HCT116 (cell line): ENCODE results near the gene ATP8B3. TPM values are rescaled to one million over a fixed set of nuclear protein-coding genes. Genes with fewer than 3 reads are reported as not detected.

Experiments
- ATAC-seq: fragments of 200-7000 bp; cut with Tn5 transposase; 2 replicates; pipeline ENCODE4 v1.9.1; 2020; ENCODE audit warnings: mild to moderate bottlenecking, moderate library complexity
- BruUV-seq: library from RNA; stranded (reverse); fragments of 400-500 nt; replicated peaks from 2 replicates; lab custom pipeline; 2021; lab: Mats Ljungman, UMichigan
- CTCF ChIA-PET: fragments of 300-600 bp; sonication (Branson Sonifier 250); formaldehyde crosslinking; loops from one replicate; lab custom pipeline; 2021; ENCODE audit warnings: antibody characterized with exemption; lab: Charles Lee
- POLR2A ChIA-PET: fragments of 300-600, 350-600 bp; sonication (Branson Sonifier 250); formaldehyde crosslinking; loops from one replicate; lab custom pipeline; 2021; ENCODE audit warnings: antibody characterized with exemption; lab: Charles Lee
- RAD21 ChIA-PET, 2 experiments: fragments of 300-600 bp; sonication (Branson Sonifier 250); formaldehyde crosslinking; loops; one replicate each; lab custom pipeline; 2023; ENCODE audit warnings: low total read pairs in 2 of 2; ENCODE audit not compliant: uncharacterized antibody in 2 of 2, unreplicated experiment in 2 of 2, low non-redundant PET in 1 of 2; lab: Charles Lee
- DNase-seq: peaks from one replicate; pipeline ENCODE4 v3.0.0-alpha.2; 2010; ENCODE audit warnings: low read depth, low spot score
- H2AFZ ChIP-seq: fragments of 200-600 bp; shearing (Covaris generic), sonication (generic); 2 replicates; pipeline ENCODE4 v1.6.1; 2017; ENCODE audit warnings: low read depth, mixed run types, mixed read lengths, antibody characterized with exemption, low read length; ENCODE audit not compliant: poor library complexity, severe bottlenecking
- H3K27ac ChIP-seq: 2 replicates; pipeline ENCODE4 v1.5.1; 2012; ENCODE audit warnings: low read depth, low read length
- H3K27me3 ChIP-seq: fragments of 200-600 bp; sonication (generic); 2 replicates; pipeline ENCODE4 v1.6.1; 2016; ENCODE audit warnings: mixed run types, low read length, mixed read lengths; ENCODE audit not compliant: insufficient read depth
- H3K36me3 ChIP-seq, 2 experiments: fragments of 200-500 bp in 1 of 2; fragments of 200-600 bp in 1 of 2; sonication (Bioruptor generic) in 1 of 2; sonication (generic) in 1 of 2; 2 replicates each; pipeline versions ENCODE4 v1.5.1 to v1.6.1; 2014 to 2016; ENCODE audit warnings: low read length in 2 of 2, inconsistent platforms in 1 of 2, mixed read lengths in 1 of 2, mixed run types in 1 of 2; ENCODE audit not compliant: insufficient read depth in 2 of 2, control insufficient read depth in 1 of 2
- H3K4me1 ChIP-seq, 2 experiments: fragments of 200-600 bp in 1 of 2; sonication (generic) in 1 of 2; 2 replicates each; pipeline versions ENCODE4 v1.5.1 to v1.6.1; 2012 to 2017; ENCODE audit warnings: low read length in 2 of 2, inconsistent platforms in 1 of 2, mild to moderate bottlenecking in 1 of 2, mixed read lengths in 1 of 2, mixed run types in 1 of 2, moderate library complexity in 1 of 2; ENCODE audit not compliant: insufficient read depth in 2 of 2, control insufficient read depth in 1 of 2
- H3K4me2 ChIP-seq: fragments of 200-600 bp; sonication (generic); 2 replicates; pipeline ENCODE4 v1.6.1; 2017; ENCODE audit warnings: mixed run types, low read length, mixed read lengths
- H3K4me3 ChIP-seq, 2 experiments: fragments of 200-600 bp in 1 of 2; sonication (generic) in 1 of 2; replicated peaks in 1 of 2; 2 replicates each; pipeline ENCODE4 v1.5.1; 2011 to 2016; ENCODE audit warnings: low read length in 2 of 2, control low read depth in 1 of 2, low read depth in 1 of 2, mild to moderate bottlenecking in 1 of 2, mixed read lengths in 1 of 2, mixed run types in 1 of 2
- H3K79me2 ChIP-seq: fragments of 200-600 bp; sonication (generic); 2 replicates; pipeline ENCODE4 v1.6.1; 2017; ENCODE audit warnings: mild to moderate bottlenecking, mixed run types, low read length, moderate library complexity, mixed read lengths; ENCODE audit not compliant: insufficient read depth
- H3K9ac ChIP-seq: fragments of 200-600 bp; sonication (generic); 2 replicates; pipeline ENCODE4 v1.6.1; 2016; ENCODE audit warnings: low read length, mixed read lengths
- H3K9me2 ChIP-seq: fragments of 200-600 bp; sonication (generic), shearing (Covaris generic); 2 replicates; pipeline ENCODE4 v1.6.1; 2017; ENCODE audit warnings: mixed run types, mild to moderate bottlenecking, moderate library complexity; ENCODE audit not compliant: insufficient read depth
- H3K9me3 ChIP-seq, 2 experiments: fragments of 200-500 bp in 1 of 2; fragments of 200-600 bp in 1 of 2; sonication (Bioruptor generic) in 1 of 2; sonication (generic) in 1 of 2; 2 replicates each; pipeline ENCODE4 v1.6.1; 2014 to 2017; ENCODE audit warnings: low read length in 2 of 2, mixed read lengths in 2 of 2, inconsistent platforms in 1 of 2, low read depth in 1 of 2, mild to moderate bottlenecking in 1 of 2, mixed run types in 1 of 2, moderate library complexity in 1 of 2; ENCODE audit not compliant: control insufficient read depth in 1 of 2, insufficient read depth in 1 of 2
- H4K20me1 ChIP-seq: fragments of 200-600 bp; sonication (generic), shearing (Covaris generic); 2 replicates; pipeline ENCODE4 v1.6.1; 2017; ENCODE audit warnings: mixed run types, mild to moderate bottlenecking, moderate library complexity; ENCODE audit not compliant: insufficient read depth
- EZH2 ChIP-seq: fragments of 200-600 bp; sonication (generic); IDR thresholded peaks from 2 replicates; pipeline ENCODE4 v1.6.1; 2017; ENCODE audit warnings: antibody characterized with exemption, mixed run types
- EZH2phosphoT487 ChIP-seq: fragments of 200-600 bp; IDR thresholded peaks from 2 replicates; pipeline ENCODE4 v1.6.1; 2018; ENCODE audit warnings: antibody characterized with exemption, borderline replicate concordance
- POLR2AphosphoS5 ChIP-seq: IDR thresholded peaks from 2 replicates; pipeline ENCODE4 v1.6.1; 2011; ENCODE audit warnings: mild to moderate bottlenecking, low read depth, low read length, moderate library complexity
- SIN3A ChIP-seq: IDR thresholded peaks from 2 replicates; pipeline ENCODE4 v1.6.1; 2012; ENCODE audit warnings: low read depth
- ZNF274 ChIP-seq: fragments of 200-500 bp; sonication (Bioruptor generic); IDR thresholded peaks from 2 replicates; pipeline ENCODE4 v1.6.1; 2014; ENCODE audit warnings: mild to moderate bottlenecking, low read depth, low read length, inconsistent platforms
- intact Hi-C: fragments of 100-400 bp; cut with micrococcal nuclease; formaldehyde crosslinking; loops from 2 replicates; pipeline ENCODE4 v1.10.0; 2022
- total RNA-seq: library from RNA; stranded (reverse); gene quantifications from one replicate; pipeline ENCODE4 v1.2.1, GENCODE V29; 2021; ENCODE audit not compliant: unreplicated experiment
- TF ChIP-seq, protein P1 (sequence below), 3 experiments: fragments of 200-600 bp in 1 of 3; sonication (generic) in 1 of 3; IDR thresholded peaks in 2 of 3; conservative IDR thresholded peaks in 1 of 3; 2 replicates each; pipeline ENCODE4 v1.5.1; 2012 to 2017; ENCODE audit warnings: low read depth in 2 of 3, low read length in 2 of 3, antibody characterized with exemption in 1 of 3, borderline replicate concordance in 1 of 3, control low read depth in 1 of 3, mild to moderate bottlenecking in 1 of 3, mixed read lengths in 1 of 3, mixed run types in 1 of 3, moderate library complexity in 1 of 3; ENCODE audit not compliant: insufficient read depth in 1 of 3
- TF ChIP-seq, protein P2 (sequence below): IDR thresholded peaks from 2 replicates; pipeline ENCODE4 v1.6.1; 2012
- TF ChIP-seq, protein P3 (sequence below): IDR thresholded peaks from 2 replicates; pipeline ENCODE4 v1.6.1; 2012; ENCODE audit warnings: low read depth
- TF ChIP-seq, protein P4 (sequence below): IDR thresholded peaks from 2 replicates; pipeline ENCODE4 v1.6.1; 2011; ENCODE audit warnings: mild to moderate bottlenecking, low read length, moderate library complexity; ENCODE audit not compliant: insufficient replicate concordance; ENCODE audit errors: extremely low read depth

ATP8B3 gene
- total RNA-seq, 1 experiment from 2014 or later, result 17.0 TPM

DNA sequence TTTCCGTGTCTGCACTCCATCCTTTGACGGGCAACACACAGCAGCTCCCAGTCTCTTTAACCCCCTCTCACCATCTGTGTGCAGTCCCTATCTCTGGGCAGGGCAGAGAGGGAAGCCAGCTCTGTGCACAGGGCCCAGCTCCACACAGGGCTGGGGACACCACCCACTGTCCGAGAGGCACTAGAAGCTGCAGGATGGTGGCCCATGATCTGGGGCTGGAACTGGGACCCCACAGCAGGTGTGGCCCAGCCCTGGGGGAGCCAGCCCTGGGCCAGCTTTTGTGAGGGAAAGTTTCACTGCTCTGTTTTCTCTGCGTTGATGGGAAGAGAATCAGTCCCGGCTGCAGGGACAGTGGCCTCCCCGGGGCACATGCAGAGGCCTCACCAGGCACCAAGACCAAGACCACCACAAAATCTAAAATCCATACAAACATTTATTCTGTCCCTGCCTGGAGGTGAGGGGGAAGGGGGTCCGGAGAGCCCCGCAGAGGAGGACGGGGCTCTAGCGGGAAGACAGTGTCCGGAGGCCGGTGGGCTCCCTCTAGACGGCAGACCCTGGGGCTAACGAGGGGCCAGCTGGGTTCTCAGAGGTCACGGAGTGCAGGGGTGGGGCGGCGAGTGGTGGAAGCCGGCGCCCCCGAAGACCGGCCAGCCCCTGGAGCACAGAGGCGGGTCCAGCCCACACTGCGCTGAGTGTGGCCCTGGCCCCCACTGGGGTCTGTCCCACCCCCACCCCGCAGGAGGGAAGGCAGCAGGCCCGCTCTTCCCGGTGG lies 2.9 kb upstream of the ATP8B3 start:
- Histone ChIP-seq H3K4me2 (no peak overlapping the region), H2AFZ (no peak overlapping the region), H3K36me3 (peaks cover 12 to 15% of the 10 kb centered on the region in 2 experiments), H3K9me2 (no peaks in the 10 kb centered on the region), H3K4me3 (no peak overlapping the region), H3K27me3 (no peaks in the 10 kb centered on the region), H3K4me1 (peaks cover 20 to 37% of the 10 kb centered on the region in 2 experiments), H3K27ac (peak overlapping the region; percentile 1; the same call in 1 of the 2 replicates), H3K9ac (no peak overlapping the region), H3K9me3 (no peaks in the 10 kb centered on the region), H3K79me2 (no peaks in the 10 kb centered on the region), H4K20me1 (no peaks in the 10 kb centered on the region)
- ATAC-seq (no peak), DNase-seq (no peak)
- RAD21 ChIA-PET, result no interaction called here
- POLR2A ChIA-PET, result no interaction called here
- BruUV-seq, result TSS peak; percentile 18
- intact Hi-C loops, result loop anchor here (5.0 to 10.0 kb wide), 2 partner anchors 143 to 210 kb away; partner anchors contain the start of gene UQCR11
- TF ChIP-seq, protein P1, sequence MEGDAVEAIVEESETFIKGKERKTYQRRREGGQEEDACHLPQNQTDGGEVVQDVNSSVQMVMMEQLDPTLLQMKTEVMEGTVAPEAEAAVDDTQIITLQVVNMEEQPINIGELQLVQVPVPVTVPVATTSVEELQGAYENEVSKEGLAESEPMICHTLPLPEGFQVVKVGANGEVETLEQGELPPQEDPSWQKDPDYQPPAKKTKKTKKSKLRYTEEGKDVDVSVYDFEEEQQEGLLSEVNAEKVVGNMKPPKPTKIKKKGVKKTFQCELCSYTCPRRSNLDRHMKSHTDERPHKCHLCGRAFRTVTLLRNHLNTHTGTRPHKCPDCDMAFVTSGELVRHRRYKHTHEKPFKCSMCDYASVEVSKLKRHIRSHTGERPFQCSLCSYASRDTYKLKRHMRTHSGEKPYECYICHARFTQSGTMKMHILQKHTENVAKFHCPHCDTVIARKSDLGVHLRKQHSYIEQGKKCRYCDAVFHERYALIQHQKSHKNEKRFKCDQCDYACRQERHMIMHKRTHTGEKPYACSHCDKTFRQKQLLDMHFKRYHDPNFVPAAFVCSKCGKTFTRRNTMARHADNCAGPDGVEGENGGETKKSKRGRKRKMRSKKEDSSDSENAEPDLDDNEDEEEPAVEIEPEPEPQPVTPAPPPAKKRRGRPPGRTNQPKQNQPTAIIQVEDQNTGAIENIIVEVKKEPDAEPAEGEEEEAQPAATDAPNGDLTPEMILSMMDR (IDR thresholded peaks at IDR 0.05 in 2 of 3, conservative IDR thresholded peaks at IDR 0.05 in 1 of 3; ENCODE audit: borderline replicate concordance in 1 of 3, insufficient read depth in 1 of 3, low read depth in 2 of 3, low read length in 2 of 3), result no peak
- TF ChIP-seq EZH2phosphoT487, result no peak
- TF ChIP-seq, protein P2, sequence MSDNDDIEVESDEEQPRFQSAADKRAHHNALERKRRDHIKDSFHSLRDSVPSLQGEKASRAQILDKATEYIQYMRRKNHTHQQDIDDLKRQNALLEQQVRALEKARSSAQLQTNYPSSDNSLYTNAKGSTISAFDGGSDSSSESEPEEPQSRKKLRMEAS, result no peak
- TF ChIP-seq EZH2, result no peak
- no peak for TF ChIP-seq SIN3A
- TF ChIP-seq POLR2AphosphoS5, result no peak; the same call in 1 of the 2 replicates
- no peak for TF ChIP-seq ZNF274
- TF ChIP-seq, protein P3, sequence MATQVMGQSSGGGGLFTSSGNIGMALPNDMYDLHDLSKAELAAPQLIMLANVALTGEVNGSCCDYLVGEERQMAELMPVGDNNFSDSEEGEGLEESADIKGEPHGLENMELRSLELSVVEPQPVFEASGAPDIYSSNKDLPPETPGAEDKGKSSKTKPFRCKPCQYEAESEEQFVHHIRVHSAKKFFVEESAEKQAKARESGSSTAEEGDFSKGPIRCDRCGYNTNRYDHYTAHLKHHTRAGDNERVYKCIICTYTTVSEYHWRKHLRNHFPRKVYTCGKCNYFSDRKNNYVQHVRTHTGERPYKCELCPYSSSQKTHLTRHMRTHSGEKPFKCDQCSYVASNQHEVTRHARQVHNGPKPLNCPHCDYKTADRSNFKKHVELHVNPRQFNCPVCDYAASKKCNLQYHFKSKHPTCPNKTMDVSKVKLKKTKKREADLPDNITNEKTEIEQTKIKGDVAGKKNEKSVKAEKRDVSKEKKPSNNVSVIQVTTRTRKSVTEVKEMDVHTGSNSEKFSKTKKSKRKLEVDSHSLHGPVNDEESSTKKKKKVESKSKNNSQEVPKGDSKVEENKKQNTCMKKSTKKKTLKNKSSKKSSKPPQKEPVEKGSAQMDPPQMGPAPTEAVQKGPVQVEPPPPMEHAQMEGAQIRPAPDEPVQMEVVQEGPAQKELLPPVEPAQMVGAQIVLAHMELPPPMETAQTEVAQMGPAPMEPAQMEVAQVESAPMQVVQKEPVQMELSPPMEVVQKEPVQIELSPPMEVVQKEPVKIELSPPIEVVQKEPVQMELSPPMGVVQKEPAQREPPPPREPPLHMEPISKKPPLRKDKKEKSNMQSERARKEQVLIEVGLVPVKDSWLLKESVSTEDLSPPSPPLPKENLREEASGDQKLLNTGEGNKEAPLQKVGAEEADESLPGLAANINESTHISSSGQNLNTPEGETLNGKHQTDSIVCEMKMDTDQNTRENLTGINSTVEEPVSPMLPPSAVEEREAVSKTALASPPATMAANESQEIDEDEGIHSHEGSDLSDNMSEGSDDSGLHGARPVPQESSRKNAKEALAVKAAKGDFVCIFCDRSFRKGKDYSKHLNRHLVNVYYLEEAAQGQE, result no peak
- TF ChIP-seq, protein P4, sequence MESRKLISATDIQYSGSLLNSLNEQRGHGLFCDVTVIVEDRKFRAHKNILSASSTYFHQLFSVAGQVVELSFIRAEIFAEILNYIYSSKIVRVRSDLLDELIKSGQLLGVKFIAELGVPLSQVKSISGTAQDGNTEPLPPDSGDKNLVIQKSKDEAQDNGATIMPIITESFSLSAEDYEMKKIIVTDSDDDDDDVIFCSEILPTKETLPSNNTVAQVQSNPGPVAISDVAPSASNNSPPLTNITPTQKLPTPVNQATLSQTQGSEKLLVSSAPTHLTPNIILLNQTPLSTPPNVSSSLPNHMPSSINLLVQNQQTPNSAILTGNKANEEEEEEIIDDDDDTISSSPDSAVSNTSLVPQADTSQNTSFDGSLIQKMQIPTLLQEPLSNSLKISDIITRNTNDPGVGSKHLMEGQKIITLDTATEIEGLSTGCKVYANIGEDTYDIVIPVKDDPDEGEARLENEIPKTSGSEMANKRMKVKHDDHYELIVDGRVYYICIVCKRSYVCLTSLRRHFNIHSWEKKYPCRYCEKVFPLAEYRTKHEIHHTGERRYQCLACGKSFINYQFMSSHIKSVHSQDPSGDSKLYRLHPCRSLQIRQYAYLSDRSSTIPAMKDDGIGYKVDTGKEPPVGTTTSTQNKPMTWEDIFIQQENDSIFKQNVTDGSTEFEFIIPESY, result no peak
- CTCF ChIA-PET, result interaction anchor here (1.9 kb wide), 1 partner anchor 11 kb away, joined by 9 read pairs; no protein-coding TSS in a partner anchor
